ENCODE measurements around the gene CEP68.

DNA sequence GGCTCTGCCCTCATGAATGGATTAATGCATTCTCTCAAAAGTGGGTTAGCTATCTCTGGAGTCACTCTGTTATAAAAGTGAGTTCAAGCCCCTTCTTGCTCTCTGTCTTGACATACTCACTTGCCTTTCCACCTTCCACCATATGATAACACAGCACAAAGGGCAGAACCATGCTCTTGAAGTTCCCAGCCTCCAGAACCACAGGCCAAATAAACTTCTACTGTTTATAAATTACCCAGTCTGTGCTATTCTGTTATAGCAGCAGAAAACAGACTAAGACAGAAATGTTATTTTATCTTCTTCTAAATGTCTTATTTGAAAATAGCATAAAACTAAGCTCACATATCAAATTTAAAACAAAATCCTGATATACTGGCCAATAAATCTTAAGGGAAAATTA lies 58.7 kb downstream of the CEP68 start:
- TF ChIP-seq YY1 (IDR thresholded peaks at IDR 0.05; ENCODE audit: insufficient read depth, insufficient read length): no peak
- no peak for TF ChIP-seq SUZ12 (IDR thresholded peaks at IDR 0.05; ENCODE audit: extremely low read depth, insufficient read depth, insufficient read length)

All from NT2/D1 (cell line).